CD4-positive, CD25-positive, alpha-beta regulatory T cell (primary cell): ENCODE measurements around the gene XXYLT1. TPM values are rescaled to one million over a fixed set of nuclear protein-coding genes. Genes with fewer than 3 reads are reported as not detected.

Experiments
- ATAC-seq, 2 donors: fragments of 150-1000 bp; cut with Tn5 transposase; one replicate each; pipeline ENCODE4 v1.10.0; 2021; ENCODE audit warnings: low read depth in 2 of 2, moderate number of reproducible peaks in 2 of 2, moderate library complexity in 1 of 2
- DNase-seq, 3 donors: peaks; one replicate each; pipeline versions ENCODE4 v3.0.0 to v3.0.0-alpha.2; 2012 to 2022; ENCODE audit warnings: mixed read lengths in 1 of 3
- H3K27ac ChIP-seq: one replicate; pipeline ENCODE4 v1.7.0; 2013; ENCODE audit warnings: mild to moderate bottlenecking, low read length; ENCODE audit not compliant: insufficient read depth, poor library complexity, severe bottlenecking
- H3K27me3 ChIP-seq: one replicate; pipeline ENCODE4 v1.7.0; 2013; ENCODE audit warnings: low read length; ENCODE audit not compliant: control insufficient read depth, insufficient read depth
- H3K36me3 ChIP-seq: one replicate; pipeline ENCODE4 v1.7.0; 2013; ENCODE audit warnings: mild to moderate bottlenecking, low read length, moderate library complexity; ENCODE audit not compliant: control insufficient read depth, insufficient read depth
- H3K4me1 ChIP-seq: 2 replicates; pipeline ENCODE4 v1.7.0; 2013; ENCODE audit warnings: mild to moderate bottlenecking, low read length; ENCODE audit not compliant: insufficient read depth, control insufficient read depth, poor library complexity, severe bottlenecking
- H3K4me3 ChIP-seq: one replicate; pipeline ENCODE4 v1.7.0; 2013; ENCODE audit warnings: low read depth, mild to moderate bottlenecking, low read length, moderate library complexity
- H3K9me3 ChIP-seq, 2 experiments: 1 replicate in 1 of 2; 2 replicates in 1 of 2; pipeline ENCODE4 v1.7.0; 2013; ENCODE audit warnings: low read length in 2 of 2, mild to moderate bottlenecking in 1 of 2, moderate library complexity in 1 of 2; ENCODE audit not compliant: control insufficient read depth in 2 of 2
- H3K27ac Mint-ChIP-seq, 3 donors: one replicate each; pipeline ENCODE4 v1.8.0; 2020 to 2022; ENCODE audit warnings: mild to moderate bottlenecking in 3 of 3, mixed read lengths in 3 of 3, moderate library complexity in 2 of 3
- H3K27me3 Mint-ChIP-seq: one replicate; pipeline ENCODE4 v1.8.0; 2022; ENCODE audit warnings: mild to moderate bottlenecking, mixed read lengths
- H3K36me3 Mint-ChIP-seq: one replicate; pipeline ENCODE4 v1.8.0; 2020; ENCODE audit warnings: mixed read lengths
- H3K4me1 Mint-ChIP-seq, 4 donors: one replicate each; pipeline ENCODE4 v1.8.0; 2020 to 2022; ENCODE audit warnings: mixed read lengths in 4 of 4, mild to moderate bottlenecking in 1 of 4
- H3K4me3 Mint-ChIP-seq, 4 donors: one replicate each; pipeline ENCODE4 v1.8.0; 2020 to 2022; ENCODE audit warnings: mild to moderate bottlenecking in 4 of 4, mixed read lengths in 4 of 4, moderate library complexity in 3 of 4
- H3K9me3 Mint-ChIP-seq, 7 donors: one replicate each; pipeline ENCODE4 v1.8.0; 2020 to 2022; ENCODE audit warnings: mixed read lengths in 7 of 7, mild to moderate bottlenecking in 3 of 7, moderate library complexity in 2 of 7
- polyA plus RNA-seq, 4 donors: library from polyadenylated mRNA; unstranded; fragments of 300-500 nt; fragmentation: Illumina TruSeq; gene quantifications; one replicate each; pipeline ENCODE4 v1.2.3, GENCODE V29; 2021
- total RNA-seq: library from RNA; stranded (reverse); gene quantifications from one replicate; pipeline ENCODE4 v1.2.3, GENCODE V29; 2022

XXYLT1 gene
- total and polyA plus RNA-seq, 5 donors from 2014 or later = 3.9 to 6.4 (median 5.7) TPM

DNA sequence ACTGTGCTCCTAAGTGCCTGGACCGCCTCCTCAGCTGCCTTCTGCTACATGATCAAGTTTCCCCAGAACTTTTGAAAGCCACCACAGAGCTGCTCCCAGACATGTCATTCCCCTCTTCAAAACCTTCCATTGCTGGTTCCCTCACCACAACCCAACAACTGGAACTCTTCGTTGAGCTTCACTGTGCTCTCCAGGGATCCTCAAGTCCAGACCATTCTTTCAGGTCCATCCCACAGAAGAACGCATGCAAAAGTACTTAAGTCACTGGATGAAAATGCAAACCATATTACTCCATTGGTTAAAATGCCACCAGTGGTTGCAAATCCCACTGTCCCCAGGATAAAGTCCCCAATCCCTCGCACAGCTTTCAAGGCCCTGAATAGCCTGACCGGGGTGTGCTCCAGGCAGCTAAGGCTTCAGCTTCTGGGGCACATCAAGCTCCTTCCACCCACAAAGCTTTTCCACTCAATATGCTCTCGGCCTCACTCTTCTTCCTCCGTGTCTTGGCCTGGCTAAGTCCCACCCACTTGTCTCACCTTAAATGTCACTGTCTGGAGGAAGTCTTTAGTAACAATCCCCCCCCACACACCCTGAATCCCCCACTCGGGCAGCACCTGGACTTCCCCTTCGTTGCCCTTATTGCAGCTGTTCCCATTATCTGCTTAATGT, 84.8 kb downstream of the XXYLT1 start:
- Histone ChIP-seq H3K27ac (peak overlapping the region; percentile 29), H3K9me3 (peaks cover 0 to 4% of the 10 kb centered on the region in 2 experiments), H3K4me3 (peak overlapping the region; percentile 19), H3K27me3 (no peaks in the 10 kb centered on the region), H3K36me3 (no peaks in the 10 kb centered on the region), H3K4me1 (peaks cover 54% of the 10 kb centered on the region)
- ATAC-seq = no peak
- Mint-ChIP-seq H3K27ac (peak overlapping the region; percentile 74 to 90 (median 89)), H3K4me3 (peak overlapping the region; percentile 34 to 77 (median 44)), H3K9me3 (peaks cover 0 to 4% (median 2%) of the 10 kb centered on the region in 7 donors), H3K27me3 (no peaks in the 10 kb centered on the region), H3K36me3 (peaks cover under 1% of the 10 kb centered on the region), H3K4me1 (peaks cover 23 to 63% (median 52%) of the 10 kb centered on the region in 4 donors)
- peak in 1 of 3 donors; percentile 32 for DNase-seq

DNA sequence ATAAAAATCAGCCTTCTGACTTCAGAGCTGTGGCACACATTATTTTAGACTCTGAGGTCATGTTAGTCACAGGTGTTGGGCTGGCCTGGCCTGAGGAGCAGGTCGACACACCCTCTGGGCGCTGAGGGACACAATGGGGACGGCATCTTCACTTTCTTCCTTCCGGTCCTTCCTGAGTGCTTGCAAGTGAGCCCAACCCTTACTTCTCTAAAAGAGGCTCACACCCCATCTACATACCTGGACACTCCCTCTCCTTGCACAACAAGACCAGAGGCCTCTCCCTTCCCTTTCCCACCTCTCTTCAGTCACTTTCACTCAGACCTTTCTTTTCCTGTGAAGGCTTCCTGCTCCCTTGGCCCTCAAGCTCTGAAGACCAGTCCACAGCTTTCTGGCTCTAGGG, 85.4 kb downstream of the XXYLT1 start:
- peak overlapping the region in 2 of 3 donors; percentile 89 to 90 for H3K27ac Mint-ChIP-seq
- ATAC-seq = peak in 1 of 2 donors; percentile 15
- peaks cover 0 to 4% (median 0%) of the 10 kb centered on the region in 7 donors for H3K9me3 Mint-ChIP-seq
- H3K4me3 ChIP-seq = no peak overlapping the region
- H3K9me3 ChIP-seq = no peaks in the 10 kb centered on the region
- no peaks in the 10 kb centered on the region for H3K27me3 ChIP-seq
- H3K4me1 Mint-ChIP-seq = peaks cover 24 to 65% (median 55%) of the 10 kb centered on the region in 4 donors
- peak in 1 of 3 donors; percentile 31 for DNase-seq
- peak overlapping the region; percentile 29 for H3K27ac ChIP-seq
- H3K27me3 Mint-ChIP-seq = no peaks in the 10 kb centered on the region
- no peaks in the 10 kb centered on the region for H3K36me3 ChIP-seq
- peaks cover 57% of the 10 kb centered on the region for H3K4me1 ChIP-seq
- H3K36me3 Mint-ChIP-seq = peaks cover 3% of the 10 kb centered on the region
- H3K4me3 Mint-ChIP-seq = peak overlapping the region; percentile 39 to 77 (median 66)

DNA sequence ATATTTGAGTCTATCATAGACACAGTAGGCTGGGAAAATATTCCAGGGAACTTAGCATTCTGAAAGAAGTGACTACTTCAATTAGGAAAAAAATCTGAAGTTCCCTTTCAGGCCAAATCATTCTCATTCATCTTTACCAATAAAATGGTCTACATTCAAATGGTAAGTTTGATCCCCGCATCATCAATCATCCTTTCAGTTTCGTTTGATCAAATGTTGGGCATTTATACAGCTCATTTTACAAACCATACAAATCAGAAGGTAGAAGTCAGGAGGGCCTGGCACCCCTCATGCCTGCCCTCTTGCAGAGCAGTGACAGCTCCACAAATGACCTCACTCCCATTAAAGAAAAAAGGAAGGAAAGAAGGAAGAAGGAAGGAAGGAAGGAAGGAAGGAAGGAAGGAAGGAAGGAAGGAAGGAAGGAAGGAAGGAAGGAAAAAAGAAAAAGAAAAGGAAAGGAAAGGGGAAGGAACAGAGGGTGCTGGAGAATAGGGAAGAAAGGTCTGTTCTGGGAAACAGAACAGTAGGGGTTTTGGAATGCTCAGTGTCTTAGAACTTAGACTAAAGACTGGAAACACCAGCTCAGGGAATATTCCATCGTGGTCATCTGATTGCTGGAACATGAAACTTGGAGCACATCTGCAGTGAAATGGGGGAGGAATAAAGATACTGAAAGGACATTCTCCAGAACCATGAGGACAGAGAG, 86.1 kb downstream of the XXYLT1 start:
- Mint-ChIP-seq H3K4me3 (peak overlapping the region; percentile 60 to 89 (median 66)), H3K4me1 (peaks cover 24 to 65% (median 55%) of the 10 kb centered on the region in 4 donors), H3K9me3 (peaks cover 0 to 4% (median 0%) of the 10 kb centered on the region in 7 donors), H3K27ac (peak overlapping the region; percentile 72 to 100 (median 90)), H3K36me3 (peaks cover 3% of the 10 kb centered on the region), H3K27me3 (no peaks in the 10 kb centered on the region)
- Histone ChIP-seq H3K27ac (peak overlapping the region; percentile 27), H3K36me3 (no peaks in the 10 kb centered on the region), H3K27me3 (no peaks in the 10 kb centered on the region), H3K9me3 (no peaks in the 10 kb centered on the region), H3K4me3 (peak overlapping the region; percentile 73), H3K4me1 (peaks cover 57% of the 10 kb centered on the region)
- DNase-seq (peak in 1 of 3 donors; percentile 53), ATAC-seq (no peak)

- H3K27me3 ChIP-seq = no peaks in the 10 kb centered on the region
- Mint-ChIP-seq H3K4me1 (peaks cover 24 to 67% (median 54%) of the 10 kb centered on the region in 4 donors), H3K9me3 (peaks cover 0 to 1% (median 0%) of the 10 kb centered on the region in 7 donors), H3K4me3 (peak overlapping the region; percentile 61 to 82 (median 74)), H3K36me3 (peaks cover 4% of the 10 kb centered on the region), H3K27ac (peak overlapping the region; percentile 90 to 100 (median 92)), H3K27me3 (no peaks in the 10 kb centered on the region)
- H3K4me1 ChIP-seq = peaks cover 57% of the 10 kb centered on the region
- H3K4me3 ChIP-seq = peak overlapping the region; percentile 73
- no peaks in the 10 kb centered on the region for H3K36me3 ChIP-seq
- DNase-seq (peak in 2 of 3 donors; percentile 20 to 52), ATAC-seq (no peak)
- H3K9me3 ChIP-seq = no peaks in the 10 kb centered on the region
- H3K27ac ChIP-seq = peak overlapping the region; percentile 56
These were observed 87.7 kb downstream of the XXYLT1 start for GRCh38 chr3:195183071-195183776.

GRCh38 chr3:195182470-195182795, 88.5 kb downstream of the XXYLT1 start:
- H3K36me3 Mint-ChIP-seq = peaks cover 8% of the 10 kb centered on the region
- no peaks in the 10 kb centered on the region for H3K36me3 ChIP-seq
- H3K4me1 ChIP-seq = peaks cover 57% of the 10 kb centered on the region
- peak; percentile 76 for ATAC-seq
- H3K9me3 Mint-ChIP-seq = peaks cover 0 to 1% (median 0%) of the 10 kb centered on the region in 7 donors
- peak in 2 of 3 donors; percentile 28 to 76 for DNase-seq
- H3K27me3 ChIP-seq = no peaks in the 10 kb centered on the region
- no peaks in the 10 kb centered on the region for H3K9me3 ChIP-seq
- H3K27ac Mint-ChIP-seq = peak overlapping the region; percentile 90 to 100 (median 92)
- peak overlapping the region; percentile 56 for H3K27ac ChIP-seq
- peaks cover 24 to 68% (median 51%) of the 10 kb centered on the region in 4 donors for H3K4me1 Mint-ChIP-seq
- H3K4me3 ChIP-seq = peak overlapping the region; percentile 73
- H3K4me3 Mint-ChIP-seq = peak overlapping the region; percentile 61 to 82 (median 74)
- no peaks in the 10 kb centered on the region for H3K27me3 Mint-ChIP-seq

DNA sequence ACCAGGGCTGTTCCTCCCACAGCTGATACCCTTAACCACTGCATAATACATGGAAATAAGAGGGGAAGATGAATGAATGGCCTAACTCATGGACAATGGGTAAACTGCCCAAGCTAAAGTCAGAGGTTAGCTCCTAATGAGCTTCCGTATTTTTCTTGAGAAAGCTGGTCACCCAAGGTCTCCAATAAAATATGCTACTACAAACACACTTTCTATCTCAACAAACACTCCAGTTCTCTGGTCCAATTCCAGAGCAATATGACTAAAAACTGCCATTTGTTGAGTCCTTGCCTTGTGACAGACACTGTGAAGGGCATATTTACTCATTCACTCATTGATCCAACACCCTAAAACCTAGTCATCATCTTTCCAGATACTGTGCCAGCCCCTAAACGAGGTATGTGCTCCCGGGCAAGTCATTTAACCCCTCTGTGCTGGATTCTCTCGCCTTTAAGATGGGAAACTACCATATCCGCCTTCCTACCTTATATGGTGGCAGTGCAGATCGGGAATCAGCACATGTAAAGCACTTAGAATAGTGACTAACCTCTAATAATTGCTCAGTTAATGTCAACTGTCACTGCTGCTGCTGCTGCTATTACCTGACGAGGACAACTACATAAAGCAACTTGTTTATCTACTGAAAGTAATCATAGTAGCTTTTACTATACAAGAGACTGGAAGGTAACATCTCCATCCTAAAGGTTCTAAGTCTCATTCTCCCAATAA, 89.1 kb downstream of the XXYLT1 start:
- ATAC-seq (no peak), DNase-seq (no peak)
- Histone ChIP-seq H3K4me3 (peak overlapping the region; percentile 73), H3K27me3 (no peaks in the 10 kb centered on the region), H3K27ac (peak overlapping the region; percentile 56), H3K9me3 (no peaks in the 10 kb centered on the region), H3K36me3 (no peaks in the 10 kb centered on the region), H3K4me1 (peaks cover 57% of the 10 kb centered on the region)
- peak overlapping the region; percentile 90 to 100 (median 92) for H3K27ac Mint-ChIP-seq
- no peaks in the 10 kb centered on the region for H3K27me3 Mint-ChIP-seq
- H3K4me3 Mint-ChIP-seq = peak overlapping the region; percentile 61 to 82 (median 74)
- H3K4me1 Mint-ChIP-seq = peaks cover 21 to 68% (median 50%) of the 10 kb centered on the region in 4 donors
- peaks cover 11% of the 10 kb centered on the region for H3K36me3 Mint-ChIP-seq
- peaks cover 0 to 1% (median 0%) of the 10 kb centered on the region in 7 donors for H3K9me3 Mint-ChIP-seq

GRCh38 chr3:195181113-195181498, 89.9 kb downstream of the XXYLT1 start:
- peaks cover 21 to 61% (median 44%) of the 10 kb centered on the region in 4 donors for H3K4me1 Mint-ChIP-seq
- H3K27ac ChIP-seq = no peak overlapping the region
- DNase-seq = no peak
- peaks cover 0 to 1% (median 0%) of the 10 kb centered on the region in 7 donors for H3K9me3 Mint-ChIP-seq
- H3K4me3 ChIP-seq = no peak overlapping the region
- H3K4me1 ChIP-seq = peaks cover 52% of the 10 kb centered on the region
- H3K36me3 Mint-ChIP-seq = peaks cover 11% of the 10 kb centered on the region
- no peaks in the 10 kb centered on the region for H3K36me3 ChIP-seq
- no peaks in the 10 kb centered on the region for H3K27me3 Mint-ChIP-seq
- ATAC-seq = no peak
- H3K27me3 ChIP-seq = no peaks in the 10 kb centered on the region
- H3K4me3 Mint-ChIP-seq = no peak overlapping the region
- H3K27ac Mint-ChIP-seq = peak overlapping the region in 2 of 3 donors; percentile 84 to 90
- H3K9me3 ChIP-seq = no peaks in the 10 kb centered on the region
